AG08395 (cell line): ENCODE data around the gene GLUL.

ENCODE experiments used
- DNase-seq: peaks from one replicate; pipeline ENCODE4 v3.0.0; 2012; ENCODE audit warnings: mixed read lengths, low spot score

GLUL gene

DNA sequence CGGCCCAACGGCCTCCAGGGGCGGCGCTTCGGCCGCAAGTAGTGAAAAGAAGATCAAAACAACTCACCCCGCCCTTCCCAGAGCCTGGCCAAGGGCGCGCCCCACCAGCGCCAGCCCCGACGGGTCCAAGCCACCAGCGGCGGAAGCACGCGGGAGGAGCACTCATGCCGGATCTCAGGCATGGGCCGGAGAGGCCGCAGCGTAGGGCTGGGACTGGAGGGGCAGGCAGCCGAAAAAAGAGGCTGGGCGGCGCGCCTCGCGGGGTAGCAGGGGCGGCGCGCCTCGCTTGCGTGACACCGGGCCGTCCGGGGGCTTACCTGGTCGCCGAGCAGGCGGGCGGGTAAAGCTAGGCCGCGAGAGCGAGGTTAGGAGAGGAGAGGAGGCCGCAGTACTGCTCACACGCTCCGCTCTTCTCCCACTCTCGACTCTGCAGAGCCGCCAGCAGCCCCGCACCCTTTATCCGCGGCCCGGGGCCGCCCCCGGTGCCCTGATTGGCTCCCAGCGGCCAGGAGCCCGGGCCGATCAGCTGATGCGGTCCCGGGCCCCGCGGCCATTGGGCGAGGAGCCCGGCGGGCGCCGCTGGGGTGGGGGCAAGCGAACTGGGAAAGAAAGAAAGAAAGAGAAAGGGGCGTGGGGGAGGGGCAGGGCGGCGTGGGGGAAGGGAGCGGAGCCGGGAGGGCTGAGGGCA is at the start of gene GLUL:
GLUL (minus strand) TSS at position 429 of the 688 bp plus-strand sequence. CDS start 3,053 bp downstream, outside the sequence.
- DNase-seq: peak; percentile 96

DNA sequence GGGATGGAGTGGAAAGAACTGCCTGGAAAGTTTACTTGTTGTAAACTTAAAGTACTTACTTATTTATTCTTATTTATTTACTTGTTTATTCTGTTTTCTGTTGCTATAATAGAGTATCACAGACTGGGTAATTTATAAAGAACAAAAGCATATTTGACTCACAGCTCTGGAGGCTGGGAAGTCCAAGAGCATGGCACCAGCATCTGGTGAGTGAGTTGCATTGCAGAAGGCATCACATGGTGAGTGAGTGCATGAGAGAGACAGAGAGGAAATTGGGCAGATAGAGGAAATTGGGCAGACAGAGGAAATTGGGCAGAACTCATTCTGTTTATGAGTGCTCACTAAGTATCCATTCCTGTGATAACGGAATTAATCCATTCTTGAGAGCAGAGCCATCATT is 46.7 kb upstream of the GLUL start:
- DNase-seq: no peak

DNA sequence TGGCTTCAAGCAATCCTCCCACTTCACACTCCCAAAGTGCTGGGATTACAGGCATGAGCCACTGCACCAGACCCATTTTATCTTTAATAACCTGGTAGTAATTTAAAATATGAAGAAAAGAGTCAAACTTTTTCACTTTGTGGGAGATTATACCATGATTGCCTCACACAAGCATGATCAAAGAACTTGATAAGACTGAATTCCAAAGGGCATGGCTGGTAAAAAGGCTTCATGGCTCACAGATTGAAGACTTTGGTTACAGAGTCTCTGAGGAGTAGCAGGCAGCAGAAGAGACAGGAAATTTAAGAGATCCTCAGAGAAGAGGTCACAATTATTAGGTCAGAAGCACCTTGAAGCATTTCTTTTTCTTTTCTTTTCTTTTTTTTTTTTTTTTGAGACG is 42.0 kb upstream of the GLUL start:
- DNase-seq: no peak

DNA sequence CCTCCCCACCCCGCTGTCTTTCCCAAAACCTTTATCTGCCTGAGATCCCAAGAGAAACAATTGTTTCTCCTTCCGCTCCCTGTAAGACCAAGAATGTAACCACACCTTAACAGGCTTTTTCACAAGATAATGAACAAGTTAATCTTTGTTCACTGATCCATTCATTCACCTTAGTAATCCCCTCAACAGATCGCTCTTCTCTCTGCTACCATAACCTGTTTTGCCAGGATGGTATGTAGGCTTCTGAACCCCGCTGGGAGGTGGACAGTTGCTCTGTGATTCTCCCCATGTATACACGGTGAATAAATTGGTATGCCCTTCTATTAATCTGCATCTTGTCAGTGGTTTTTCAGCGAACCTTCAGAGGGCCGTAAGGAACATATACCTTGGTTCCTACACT is 39.7 kb upstream of the GLUL start:
- DNase-seq: no peak

DNA sequence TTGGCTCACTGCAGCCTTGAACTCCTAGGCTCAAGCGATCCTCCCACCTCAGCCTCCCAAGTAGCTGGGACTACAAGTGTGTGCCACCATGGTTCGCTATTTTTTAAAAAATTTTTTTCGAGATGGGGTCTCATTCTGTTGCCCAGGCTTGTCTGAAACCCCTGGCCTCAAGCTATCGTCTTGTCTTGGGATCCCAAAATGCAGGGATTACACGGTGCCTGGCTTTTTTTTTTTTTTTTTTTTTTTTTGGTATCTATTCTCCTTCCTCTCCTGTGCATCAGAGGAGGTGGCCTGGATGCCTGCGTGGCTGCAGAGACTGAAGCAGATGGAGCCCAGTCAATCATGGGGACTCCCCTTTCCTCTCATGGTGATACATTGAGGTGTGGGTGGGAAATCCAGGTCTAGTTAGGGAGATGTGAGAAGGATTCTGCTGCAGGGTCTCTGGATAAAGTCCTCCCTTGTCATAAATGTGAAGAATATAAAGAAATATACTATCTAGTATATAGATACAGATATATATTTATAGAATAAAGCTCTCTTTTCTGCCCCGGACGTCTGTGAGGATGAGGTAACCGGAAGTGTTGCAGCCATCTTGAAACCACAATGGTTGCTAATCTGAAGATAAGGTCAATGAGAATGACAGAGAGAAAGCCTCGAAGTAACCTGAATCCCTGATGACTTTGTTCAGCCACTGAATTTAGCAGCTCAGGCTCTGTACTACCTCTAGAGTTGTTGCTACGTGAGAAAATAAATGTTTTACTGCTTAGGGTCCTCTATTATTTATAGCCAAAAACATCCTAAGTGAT is 38.9 kb upstream of the GLUL start:
- DNase-seq: no peak

DNA sequence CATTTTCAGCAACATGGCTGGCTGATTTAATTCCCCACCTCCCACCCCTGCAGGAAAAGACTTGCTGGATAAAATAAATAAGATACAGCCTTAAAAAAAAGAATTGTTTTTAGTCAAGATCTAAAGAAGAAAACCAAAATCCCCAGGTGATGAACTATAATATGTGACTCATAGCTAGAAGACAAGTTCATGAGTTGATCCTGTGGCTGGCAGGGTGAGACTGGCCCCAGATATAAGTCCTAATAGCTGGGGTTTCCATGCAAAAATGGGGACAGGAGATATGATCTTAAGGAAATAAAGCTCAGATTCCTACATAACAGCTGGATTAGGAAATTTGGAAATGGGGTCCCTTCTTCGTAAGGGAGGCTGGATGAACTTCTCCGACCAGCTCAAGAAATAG is 36.5 kb upstream of the GLUL start:
- DNase-seq: no peak

DNA sequence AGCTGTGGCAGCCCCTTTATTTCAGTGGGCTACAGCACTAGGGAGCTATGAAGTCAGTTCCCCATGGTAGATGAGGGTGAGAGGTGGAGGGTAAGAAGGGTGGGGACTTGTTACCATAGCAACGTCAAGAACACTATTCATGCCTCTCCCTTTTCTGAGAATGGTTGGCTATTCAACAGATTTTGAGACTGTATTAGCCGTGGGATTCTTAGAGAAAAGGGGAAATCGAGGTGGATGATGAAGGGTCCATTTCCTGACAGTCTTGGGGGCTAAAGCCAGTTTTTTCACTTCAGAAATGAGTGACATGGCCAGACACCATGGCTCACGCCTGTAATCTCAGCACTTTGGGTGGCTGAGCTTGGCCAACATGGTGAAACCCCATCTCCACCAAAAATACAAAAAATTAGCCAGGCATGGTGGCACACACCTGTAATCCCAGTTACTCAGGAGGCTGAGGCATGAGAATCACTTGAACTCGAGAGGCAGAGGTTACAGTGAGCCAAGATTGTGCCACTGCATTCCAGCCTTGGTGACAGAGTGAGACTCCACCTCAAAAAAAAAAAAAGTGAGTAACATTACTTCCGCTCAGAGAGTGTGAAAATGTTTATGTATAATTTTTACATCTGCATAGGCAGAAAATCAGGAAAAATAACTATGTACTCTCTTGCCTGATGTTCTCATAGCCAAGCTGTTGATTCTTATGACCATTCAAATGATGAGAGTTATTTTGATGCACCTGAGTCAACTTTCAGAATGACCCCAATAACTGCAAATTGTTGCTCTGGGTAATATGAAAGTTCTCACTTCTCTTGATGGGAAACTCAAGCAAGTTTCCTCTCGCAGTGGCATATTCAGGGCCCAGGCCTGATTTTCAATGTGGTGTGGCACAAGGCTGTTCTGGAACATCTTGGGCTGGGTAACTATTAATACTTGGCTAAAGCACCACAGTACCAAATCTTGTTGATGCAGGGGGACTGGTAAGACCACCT is 35.1 kb upstream of the GLUL start:
- no peak for DNase-seq

DNA sequence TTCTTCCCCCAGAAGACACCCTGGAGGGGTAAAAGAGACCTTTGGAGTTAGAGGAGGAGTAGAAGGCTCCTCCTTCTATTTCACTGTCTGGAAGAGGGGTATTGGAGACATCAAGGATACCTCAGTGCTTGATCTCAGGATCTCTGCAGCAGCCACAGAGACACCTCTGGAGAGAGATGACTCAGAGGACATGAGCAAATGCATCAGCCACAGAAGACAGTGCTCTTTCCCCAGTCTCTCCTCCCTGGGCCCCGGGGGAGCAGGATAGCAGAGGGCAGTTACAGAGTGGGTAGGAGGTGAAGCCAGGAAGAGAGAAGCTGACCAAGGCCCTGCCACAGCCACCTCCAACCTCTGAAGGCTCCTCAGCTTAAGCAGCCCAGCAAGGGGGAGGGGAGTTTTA is 24.2 kb upstream of the GLUL start:
- no peak for DNase-seq

DNA sequence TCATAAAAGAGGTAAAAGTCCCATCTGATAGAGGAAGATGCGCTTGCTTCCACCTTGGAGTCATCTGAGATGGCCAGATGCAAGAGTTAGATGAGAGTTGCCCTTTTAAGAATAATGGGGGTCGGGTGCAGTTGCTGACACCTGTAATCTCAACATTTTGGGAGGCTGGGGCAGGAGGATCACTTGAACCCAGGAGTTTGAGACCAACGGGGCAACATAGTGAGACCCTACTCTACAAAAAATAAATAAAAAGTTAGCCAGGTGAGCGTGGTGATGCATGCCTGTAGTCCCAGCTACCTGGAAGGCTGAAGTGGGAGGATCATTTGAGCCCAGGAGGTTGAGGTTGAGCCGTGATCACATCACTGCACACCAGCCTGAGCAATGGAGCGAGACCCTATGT is 22.4 kb upstream of the GLUL start:
- DNase-seq: no peak

DNA sequence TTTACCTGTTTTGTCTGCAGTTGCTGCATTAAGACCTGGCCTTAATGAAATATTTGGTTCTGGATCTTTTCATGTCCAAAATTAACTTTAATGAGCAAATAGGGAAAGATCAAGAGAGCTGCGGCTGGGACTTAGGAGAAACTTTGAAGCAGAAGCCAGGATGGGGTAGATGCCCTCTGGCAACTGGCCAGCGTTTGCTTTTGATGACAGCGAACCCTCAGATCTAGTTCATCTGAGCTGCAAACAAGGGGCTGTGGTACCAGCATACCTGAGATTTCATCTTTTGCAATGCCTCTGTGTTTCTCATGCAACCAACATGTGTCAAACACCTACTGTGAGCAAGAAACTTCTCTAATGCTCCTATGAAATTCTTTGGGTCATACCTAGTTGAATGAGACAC is 21.9 kb upstream of the GLUL start:
- DNase-seq: no peak

DNA sequence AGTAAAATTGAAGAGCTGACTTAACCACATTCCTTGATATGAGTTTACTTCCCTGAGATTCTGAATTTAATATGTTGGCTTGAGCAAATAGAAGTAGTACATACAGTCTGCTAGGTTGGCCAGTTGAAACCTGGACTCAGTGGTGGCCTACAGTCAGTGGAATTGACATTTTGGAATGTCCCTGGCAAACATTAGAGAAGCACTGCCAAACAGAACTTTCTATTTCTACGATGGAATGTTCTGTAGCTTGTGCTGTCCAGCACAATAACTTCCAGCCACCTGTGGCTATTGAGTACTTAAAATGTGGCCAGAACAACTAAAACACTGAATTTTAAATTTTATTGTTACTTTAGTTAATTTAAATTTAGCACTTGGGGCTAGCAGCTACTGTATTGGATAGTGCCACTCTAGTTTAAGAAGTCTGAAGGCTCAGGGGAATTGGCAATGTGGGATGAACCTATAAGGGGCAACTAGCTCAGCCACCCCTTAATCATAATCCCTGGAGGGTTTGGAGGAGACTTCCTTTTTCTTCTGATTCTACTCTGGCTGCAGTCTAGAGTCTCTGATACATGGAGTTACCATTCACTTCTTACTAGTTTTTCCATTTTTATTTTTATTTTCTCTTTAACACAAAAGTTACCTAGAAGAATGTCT is 19.2 kb upstream of the GLUL start:
- DNase-seq: no peak

DNA sequence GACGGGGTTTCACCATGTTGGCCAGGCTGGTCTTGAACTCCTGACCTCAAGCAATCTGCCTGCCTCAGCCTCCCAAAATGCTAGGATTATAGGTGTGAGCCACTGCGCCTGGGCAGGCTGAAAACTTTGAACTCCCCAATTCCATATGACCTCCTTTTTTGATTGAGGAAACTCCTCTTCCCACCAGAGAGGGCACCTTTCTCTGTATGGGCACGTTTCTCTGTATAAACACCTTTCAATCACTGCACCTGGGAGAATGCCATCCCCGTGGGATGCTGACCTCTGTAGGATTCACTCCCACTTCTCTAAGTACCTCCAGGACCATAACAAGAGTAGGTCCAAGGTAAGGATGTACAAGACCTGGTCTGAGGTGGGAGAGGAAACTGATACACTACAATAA is 18.5 kb upstream of the GLUL start:
- no peak for DNase-seq

DNA sequence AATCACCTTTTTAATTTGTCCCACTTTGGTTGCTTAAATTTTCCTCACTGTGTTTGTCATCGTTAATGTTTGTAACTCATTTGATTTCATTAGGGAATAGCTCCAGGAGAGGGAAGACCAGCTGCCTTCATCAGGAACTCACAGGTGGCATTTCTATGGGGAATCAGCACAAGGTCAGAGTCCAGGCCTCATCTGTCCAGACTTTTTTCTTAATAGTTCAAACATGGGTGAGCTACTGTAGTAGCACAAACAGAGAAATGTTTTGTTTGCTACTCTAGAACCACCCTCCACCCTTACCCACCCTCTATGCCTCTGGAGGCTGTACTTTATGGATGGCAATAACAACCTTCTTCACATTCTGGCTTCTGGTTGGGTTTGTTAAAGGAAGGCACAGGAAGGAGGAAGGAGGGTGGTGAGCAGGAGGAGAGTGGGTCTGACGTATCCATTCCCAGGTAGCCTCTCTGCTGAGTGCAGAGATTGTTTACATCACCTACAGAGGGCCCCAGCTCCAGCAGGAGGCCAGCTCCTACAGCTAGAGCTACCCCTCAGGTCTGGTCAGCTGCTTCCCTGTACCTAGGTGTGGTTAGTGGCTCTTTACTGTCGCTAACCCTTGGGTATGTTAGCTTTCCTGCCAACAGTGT is 17.0 kb upstream of the GLUL start:
- no peak for DNase-seq

DNA sequence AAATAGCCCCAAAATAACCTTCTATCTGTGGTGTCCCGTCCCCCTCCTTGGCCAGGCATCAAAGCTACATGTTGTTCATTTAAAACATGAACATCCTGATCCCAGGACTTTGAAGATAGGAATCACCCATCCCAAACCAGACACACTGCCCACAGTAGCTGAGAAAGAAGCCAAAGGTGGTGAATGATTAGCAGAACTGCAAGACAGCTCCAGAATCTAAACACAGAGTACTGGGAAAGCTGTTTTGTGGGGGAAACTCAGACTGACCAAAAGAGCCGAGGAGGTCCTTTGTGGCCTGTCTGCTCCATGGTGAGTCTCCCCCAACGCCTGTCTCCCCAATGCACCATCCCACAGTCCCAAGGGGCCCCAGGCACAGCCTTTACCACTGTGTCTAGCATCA is 16.1 kb upstream of the GLUL start:
- no peak for DNase-seq

DNA sequence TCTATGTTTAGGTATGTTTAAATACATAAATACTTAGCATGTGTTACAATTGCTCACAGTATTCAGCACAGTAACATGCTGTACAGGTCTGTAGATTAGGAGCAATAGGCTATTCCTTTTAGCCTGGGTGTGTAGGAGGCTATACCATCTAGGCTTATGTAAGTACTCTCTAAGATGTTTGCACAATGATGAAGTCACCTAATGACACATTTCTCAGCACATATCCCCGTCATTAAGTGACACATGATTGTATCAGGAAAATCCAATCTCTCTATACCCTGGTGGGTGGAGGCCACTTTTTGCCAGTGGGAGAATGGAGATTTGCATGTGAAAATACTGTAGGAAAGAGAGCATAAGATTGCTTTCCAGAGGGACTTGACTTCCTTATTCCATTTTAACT is 14.4 kb upstream of the GLUL start:
- no peak for DNase-seq

DNA sequence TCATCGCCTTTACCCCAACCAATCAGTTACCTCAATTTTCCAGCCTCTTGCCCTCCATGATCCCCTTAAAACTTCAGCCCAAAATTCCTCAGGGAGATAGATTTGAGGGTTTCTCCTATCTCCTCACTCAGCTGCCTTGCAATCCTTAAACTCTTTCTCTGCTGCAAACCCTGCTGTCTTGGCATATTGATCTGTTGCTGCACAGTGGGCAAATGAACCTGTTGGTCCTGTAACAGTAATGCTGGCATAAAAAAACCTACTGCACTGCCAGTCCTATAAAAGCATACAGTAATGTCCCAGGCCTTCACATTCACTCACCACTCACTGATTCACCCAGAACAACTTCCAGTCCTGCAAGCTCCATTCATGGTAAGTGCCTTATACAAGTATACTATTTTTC is 14.0 kb upstream of the GLUL start:
- no peak for DNase-seq

DNA sequence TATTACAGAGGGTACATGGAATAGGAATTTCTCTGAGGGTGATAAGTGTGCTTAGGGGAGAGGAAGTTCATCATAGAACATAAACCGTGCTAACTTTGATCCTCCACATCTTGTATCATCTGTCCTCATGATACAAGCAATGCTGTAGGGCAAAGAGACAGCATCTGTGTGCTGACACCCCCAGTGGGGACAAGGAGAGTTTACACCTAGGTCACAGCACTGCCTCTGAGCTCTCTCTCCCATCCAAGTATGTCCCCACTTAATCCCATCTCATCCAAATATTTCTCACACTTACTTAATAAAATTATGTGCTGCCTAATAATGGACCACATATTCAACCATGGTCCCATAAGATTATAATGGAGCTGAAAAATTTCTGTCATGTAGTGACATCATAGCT is 13.2 kb upstream of the GLUL start:
- no peak for DNase-seq

DNA sequence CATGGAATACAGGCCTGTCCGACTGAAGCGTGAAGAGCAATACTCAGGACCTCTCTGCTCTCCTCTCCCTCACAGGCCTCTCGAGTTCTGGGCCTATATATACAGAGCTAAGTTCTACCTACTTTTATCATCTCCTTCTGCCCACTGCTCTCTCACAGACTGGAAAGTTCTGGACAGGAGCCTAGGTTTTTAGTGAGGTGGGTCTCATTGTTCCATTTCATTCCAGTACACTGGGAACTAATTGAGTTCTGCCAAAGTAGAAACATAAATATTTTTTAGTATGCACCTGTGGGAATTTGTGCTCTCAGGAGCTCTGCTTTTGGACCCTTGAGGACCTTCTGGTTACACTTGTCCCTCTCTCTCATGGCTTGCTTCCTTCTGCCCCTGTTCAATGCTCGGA is 9.0 kb upstream of the GLUL start, which contains the start of gene TEDDM1:
TEDDM1 (minus strand) TSS at position 101 of the 400 bp plus-strand sequence. CDS start 182 bp downstream, outside the sequence.
- DNase-seq: no peak

DNA sequence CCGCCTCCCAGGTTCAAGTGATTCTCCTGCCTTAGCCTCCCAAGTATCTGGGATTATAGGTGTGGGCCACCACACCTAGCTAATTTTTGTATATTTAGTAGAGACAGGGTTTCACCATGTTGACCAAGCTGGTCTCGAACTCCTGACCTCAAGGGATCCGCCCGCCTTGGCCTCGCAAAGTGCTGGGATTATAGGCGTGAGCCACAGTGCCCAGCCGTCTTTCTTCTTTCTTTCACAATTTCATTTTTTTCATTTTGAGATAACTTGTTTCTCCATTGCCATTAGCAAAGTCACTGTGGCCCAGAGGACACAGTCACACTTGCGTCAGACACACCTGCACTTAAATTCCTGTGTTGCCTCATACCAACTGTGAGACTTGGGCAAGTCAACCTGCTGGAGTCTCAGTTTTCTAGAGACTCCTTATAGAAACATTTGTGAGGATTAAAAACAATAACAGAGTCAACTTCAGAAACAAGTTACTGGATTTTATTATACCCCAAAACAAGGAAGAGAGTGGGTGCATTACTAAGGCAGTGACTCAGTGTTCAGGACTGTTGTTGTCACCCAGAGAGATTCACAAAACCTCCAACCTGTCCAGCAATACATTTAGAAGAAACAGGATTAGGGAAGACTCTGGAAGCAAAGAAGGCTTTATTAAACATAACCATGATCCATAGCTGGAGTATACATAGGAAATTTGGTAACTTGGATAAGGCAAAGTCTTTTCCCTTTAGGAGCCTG is 6.2 kb upstream of the GLUL start:
- no peak for DNase-seq

DNA sequence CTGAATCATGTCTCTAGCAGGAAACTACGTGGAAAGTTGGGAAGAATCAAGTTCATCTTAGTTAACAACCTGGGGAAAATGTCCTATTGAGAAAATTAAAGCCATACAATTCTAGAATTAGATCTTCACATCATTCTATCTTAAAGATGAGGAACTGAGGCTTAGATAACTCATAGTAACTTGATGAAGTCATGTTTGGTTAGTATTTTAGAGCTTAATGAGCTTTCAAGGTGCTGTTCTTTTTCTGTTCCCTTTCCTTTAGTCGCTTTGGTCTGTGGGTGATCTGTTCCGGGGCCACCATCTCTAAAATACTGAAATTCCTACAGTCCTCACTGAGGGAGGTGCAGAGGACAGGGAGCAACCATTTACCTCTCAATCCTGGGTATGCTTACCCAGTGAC is 4.3 kb upstream of the GLUL start:
- no peak for DNase-seq
